GM18508 (cell line): ENCODE results near the gene ZNF84.

ENCODE experiments used
- ATAC-seq: cut with Tn5 transposase; IDR thresholded peaks from one replicate; pipeline ENCODE4 v1.9.1; 2021; ENCODE audit warnings: moderate number of reproducible peaks; ENCODE audit not compliant: insufficient read depth, unreplicated experiment

ZNF84 gene

GRCh38 chr12:133037207-133038005, at the start of gene ZNF84:
Gene ZNF84 (plus strand): TSS chr12:133037509. CDS start chr12:133041468, 3,959 bp downstream.
- peak; percentile 89 for ATAC-seq

- ATAC-seq, result no peak
These were observed 38.6 kb upstream of the ZNF84 start for GRCh38 chr12:132998741-132999140.

- no peak for ATAC-seq
These were observed 26.5 kb upstream of the ZNF84 start for GRCh38 chr12:133010657-133011297.

GRCh38 chr12:133023566-133023965, 13.7 kb upstream of the ZNF84 start:
- ATAC-seq, result no peak

GRCh38 chr12:133026996-133027395, 10.3 kb upstream of the ZNF84 start:
- no peak for ATAC-seq

- ATAC-seq, result no peak
These were observed 905 bp downstream of the ZNF84 start for GRCh38 chr12:133038118-133038709.

- ATAC-seq, result no peak
These were observed 9.4 kb downstream of the ZNF84 start for GRCh38 chr12:133046698-133047097.

- ATAC-seq, result no peak
These were observed 20.1 kb downstream of the ZNF84 start for GRCh38 chr12:133057446-133057845.

- no peak for ATAC-seq
These were observed 21.1 kb downstream of the ZNF84 start for GRCh38 chr12:133058203-133059113.

- ATAC-seq, result no peak
These were observed 24.6 kb downstream of the ZNF84 start for GRCh38 chr12:133061954-133062353.

GRCh38 chr12:133063556-133063955, 26.2 kb downstream of the ZNF84 start:
- ATAC-seq, result no peak

GRCh38 chr12:133073836-133074235, 36.5 kb downstream of the ZNF84 start:
- no peak for ATAC-seq

- ATAC-seq, result peak; percentile 66
These were observed 42.7 kb downstream of the ZNF84 start for GRCh38 chr12:133080026-133080367.

GRCh38 chr12:133080368-133081158, 43.3 kb downstream of the ZNF84 start, which contains the start of gene ZNF140:
Gene ZNF140 (plus strand): TSS chr12:133080923. CDS start chr12:133081321, 398 bp downstream.
- ATAC-seq, result peak; percentile 45

- no peak for ATAC-seq
These were observed 44.0 kb downstream of the ZNF84 start for GRCh38 chr12:133081159-133081780.

- ATAC-seq, result no peak
These were observed 46.0 kb downstream of the ZNF84 start for GRCh38 chr12:133083345-133083744.

- no peak for ATAC-seq
These were observed 68.3 kb downstream of the ZNF84 start for GRCh38 chr12:133105620-133106019.

- ATAC-seq, result no peak
These were observed 68.9 kb downstream of the ZNF84 start for GRCh38 chr12:133106253-133106652.

- no peak for ATAC-seq
These were observed 69.8 kb downstream of the ZNF84 start for GRCh38 chr12:133107121-133107520.
